ENCODE data around the gene MMP12. TPM values are rescaled to one million over a fixed set of nuclear protein-coding genes. Genes with fewer than 3 reads are reported as not detected.

MMP12 gene
- total RNA-seq, 1 donor, result 0.36 TPM

- Histone ChIP-seq H3K36me3 (ENCODE audit: insufficient read depth, low read length) (no peaks in the 10 kb centered on the region), H3K4me1 (ENCODE audit: insufficient read depth, low read length) (peaks cover 6% of the 10 kb centered on the region), H3K4me3 (ENCODE audit: insufficient read depth, low read length) (no peak overlapping the region), H3K27me3 (ENCODE audit: insufficient read depth, low read length) (no peaks in the 10 kb centered on the region), H2AFZ (ENCODE audit: low read length) (no peak overlapping the region), H3K79me2 (ENCODE audit: insufficient read depth, low read length) (no peaks in the 10 kb centered on the region), H3K9me3 (ENCODE audit: low read depth, low read length) (no peaks in the 10 kb centered on the region), H3K4me2 (ENCODE audit: insufficient read depth, low read length) (peak overlapping the region; percentile 40), H4K20me1 (ENCODE audit: insufficient read depth, low read length) (no peaks in the 10 kb centered on the region), H3K27ac (ENCODE audit: low read depth, low read length) (no peak overlapping the region)
- peak; percentile 81 for DNase-seq (ENCODE audit: insufficient read length, low spot score, missing footprints)
- TF ChIP-seq CTCF (IDR thresholded peaks at IDR 0.05; ENCODE audit: extremely low read depth, low read depth, low read length), result no peak
Observed at GRCh38 chr11:102868339-102868738, 6.4 kb downstream of the MMP12 start.

GRCh38 chr11:102864724-102865123 lies 10.1 kb downstream of the MMP12 start:
- TF ChIP-seq CTCF (IDR thresholded peaks at IDR 0.05; ENCODE audit: extremely low read depth, low read depth, low read length), result no peak
- Histone ChIP-seq H3K36me3 (ENCODE audit: insufficient read depth, low read length) (no peaks in the 10 kb centered on the region), H3K4me1 (ENCODE audit: insufficient read depth, low read length) (peaks cover 6% of the 10 kb centered on the region), H3K27me3 (ENCODE audit: insufficient read depth, low read length) (no peaks in the 10 kb centered on the region), H3K79me2 (ENCODE audit: insufficient read depth, low read length) (no peaks in the 10 kb centered on the region), H4K20me1 (ENCODE audit: insufficient read depth, low read length) (no peaks in the 10 kb centered on the region), H2AFZ (ENCODE audit: low read length) (no peak overlapping the region), H3K4me2 (ENCODE audit: insufficient read depth, low read length) (no peak overlapping the region), H3K9me3 (ENCODE audit: low read depth, low read length) (no peaks in the 10 kb centered on the region), H3K27ac (ENCODE audit: low read depth, low read length) (no peak overlapping the region), H3K4me3 (ENCODE audit: insufficient read depth, low read length) (no peak overlapping the region)
- DNase-seq (ENCODE audit: insufficient read length, low spot score, missing footprints), result no peak

- H3K36me3 ChIP-seq (ENCODE audit: insufficient read depth, low read length), result no peaks in the 10 kb centered on the region
- no peaks in the 10 kb centered on the region for H3K27me3 ChIP-seq (ENCODE audit: insufficient read depth, low read length)
- no peak overlapping the region for H2AFZ ChIP-seq (ENCODE audit: low read length)
- H3K4me3 ChIP-seq (ENCODE audit: insufficient read depth, low read length), result no peak overlapping the region
- H3K4me1 ChIP-seq (ENCODE audit: insufficient read depth, low read length), result peaks cover 25% of the 10 kb centered on the region
- H3K4me2 ChIP-seq (ENCODE audit: insufficient read depth, low read length), result no peak overlapping the region
- H3K27ac ChIP-seq (ENCODE audit: low read depth, low read length), result no peak overlapping the region
- no peak for TF ChIP-seq CTCF (IDR thresholded peaks at IDR 0.05; ENCODE audit: extremely low read depth, low read depth, low read length)
- H3K9me3 ChIP-seq (ENCODE audit: low read depth, low read length), result no peaks in the 10 kb centered on the region
- H4K20me1 ChIP-seq (ENCODE audit: insufficient read depth, low read length), result no peaks in the 10 kb centered on the region
- H3K79me2 ChIP-seq (ENCODE audit: insufficient read depth, low read length), result no peaks in the 10 kb centered on the region
- no peak for DNase-seq (ENCODE audit: insufficient read length, low spot score, missing footprints)
Observed at GRCh38 chr11:102853956-102854355, 20.8 kb downstream of the MMP12 start.

GRCh38 chr11:102853055-102853454 lies 21.7 kb downstream of the MMP12 start:
- Histone ChIP-seq H3K4me1 (ENCODE audit: insufficient read depth, low read length) (peaks cover 26% of the 10 kb centered on the region), H3K4me3 (ENCODE audit: insufficient read depth, low read length) (no peak overlapping the region), H3K36me3 (ENCODE audit: insufficient read depth, low read length) (no peaks in the 10 kb centered on the region), H4K20me1 (ENCODE audit: insufficient read depth, low read length) (no peaks in the 10 kb centered on the region), H2AFZ (ENCODE audit: low read length) (no peak overlapping the region), H3K9me3 (ENCODE audit: low read depth, low read length) (no peaks in the 10 kb centered on the region), H3K27ac (ENCODE audit: low read depth, low read length) (no peak overlapping the region), H3K27me3 (ENCODE audit: insufficient read depth, low read length) (no peaks in the 10 kb centered on the region), H3K79me2 (ENCODE audit: insufficient read depth, low read length) (no peaks in the 10 kb centered on the region), H3K4me2 (ENCODE audit: insufficient read depth, low read length) (no peak overlapping the region)
- no peak for DNase-seq (ENCODE audit: insufficient read length, low spot score, missing footprints)
- TF ChIP-seq CTCF (IDR thresholded peaks at IDR 0.05; ENCODE audit: extremely low read depth, low read depth, low read length), result no peak

Data from osteoblast (primary cell).